H1 (cell line): ENCODE measurements around the gene ZBTB45. TPM values are rescaled to one million over a fixed set of nuclear protein-coding genes. Genes with fewer than 3 reads are reported as not detected.

Experiments used
- CTCF ChIA-PET: fragments of 300-600 bp; sonication (Branson Sonifier 250); formaldehyde crosslinking; loops from one replicate; lab custom pipeline; 2021; ENCODE audit not compliant: partially characterized antibody; lab: Charles Lee
- POLR2A ChIA-PET: fragments of 300-600 bp; sonication (Branson Sonifier 250); formaldehyde crosslinking; loops from one replicate; lab custom pipeline; 2021; ENCODE audit warnings: inconsistent platforms; ENCODE audit not compliant: partially characterized antibody; lab: Charles Lee
- DNase-seq, 2 experiments: peaks; one replicate each; pipeline versions ENCODE4 v3.0.0 to v3.0.0-alpha.2; 2010 to 2022; ENCODE audit warnings: low spot score in 2 of 2, low read depth in 1 of 2, mixed read lengths in 1 of 2
- FAIRE-seq: peaks from 2 replicates; lab custom pipeline; 2011; peaks lifted over from hg19 to GRCh38; lab: Jason Lieb, UNC
- H2AFZ ChIP-seq: 2 replicates; pipeline ENCODE4 v1.8.1; 2012; ENCODE audit warnings: low read length, inconsistent platforms
- H2AK5ac ChIP-seq: 2 replicates; pipeline ENCODE4 v1.6.1; 2013; ENCODE audit warnings: low read depth, low read length
- H2BK120ac ChIP-seq: replicated peaks from 2 replicates; pipeline ENCODE3; 2013; ENCODE audit warnings: low read depth, low read length, inconsistent platforms
- H2BK12ac ChIP-seq: 2 replicates; pipeline ENCODE4 v1.6.1; 2013; ENCODE audit warnings: low read depth, low read length
- H2BK15ac ChIP-seq: 2 replicates; pipeline ENCODE4 v1.6.1; 2013; ENCODE audit warnings: low read length
- H2BK20ac ChIP-seq: 2 replicates; pipeline ENCODE4 v1.6.1; 2013; ENCODE audit warnings: low read length
- H2BK5ac ChIP-seq: 2 replicates; pipeline ENCODE4 v1.6.1; 2013; ENCODE audit warnings: low read depth, low read length
- H3K14ac ChIP-seq: 2 replicates; pipeline ENCODE4 v1.6.1; 2013; ENCODE audit warnings: inconsistent platforms; ENCODE audit not compliant: insufficient read length
- H3K18ac ChIP-seq: 2 replicates; pipeline ENCODE4 v1.6.1; 2013; ENCODE audit warnings: low read length; ENCODE audit errors: extremely low read depth
- H3K23ac ChIP-seq: 2 replicates; pipeline ENCODE4 v1.6.1; 2013; ENCODE audit warnings: inconsistent platforms; ENCODE audit not compliant: insufficient read length
- H3K23me2 ChIP-seq: 2 replicates; pipeline ENCODE4 v1.6.1; 2013; ENCODE audit warnings: low read depth, low read length
- H3K27ac ChIP-seq: 2 replicates; pipeline ENCODE4 v1.6.1; 2011; ENCODE audit warnings: low read depth, low read length, inconsistent platforms
- H3K27me3 ChIP-seq, 4 experiments: replicated peaks in 1 of 4; 1 replicate in 1 of 4; 2 replicates in 3 of 4; pipeline versions ENCODE4 v1.6.1 to v1.8.1; 2011 to 2013; ENCODE audit warnings: low read length in 3 of 4, mild to moderate bottlenecking in 3 of 4, inconsistent platforms in 2 of 4, mixed read lengths in 2 of 4, moderate library complexity in 1 of 4; ENCODE audit not compliant: control insufficient read depth in 3 of 4, insufficient read depth in 3 of 4; ENCODE audit errors: extremely low read depth in 1 of 4
- H3K36me3 ChIP-seq, 4 experiments: 2 replicates each; pipeline versions ENCODE4 v1.6.1 to v1.8.1; 2011 to 2013; ENCODE audit warnings: mild to moderate bottlenecking in 4 of 4, low read length in 3 of 4, moderate library complexity in 2 of 4, control low read depth in 1 of 4, inconsistent platforms in 1 of 4; ENCODE audit not compliant: insufficient read depth in 4 of 4, control insufficient read depth in 2 of 4
- H3K4ac ChIP-seq: replicated peaks from 2 replicates; pipeline ENCODE3; 2013; ENCODE audit warnings: low read length, low read depth, mixed read lengths, inconsistent platforms; ENCODE audit not compliant: insufficient read length
- H3K4me1 ChIP-seq, 4 experiments: replicated peaks in 1 of 4; 1 replicate in 1 of 4; 2 replicates in 3 of 4; pipeline versions ENCODE4 v1.6.1 to v1.8.1; 2011 to 2013; ENCODE audit warnings: low read length in 3 of 4, inconsistent platforms in 2 of 4, mixed read lengths in 1 of 4; ENCODE audit not compliant: insufficient read depth in 4 of 4, control insufficient read depth in 3 of 4
- H3K4me2 ChIP-seq, 2 experiments: 2 replicates each; pipeline versions ENCODE4 v1.6.1 to v1.8.1; 2011 to 2013; ENCODE audit warnings: low read depth in 2 of 2, low read length in 2 of 2, control low read depth in 1 of 2, inconsistent platforms in 1 of 2, mild to moderate bottlenecking in 1 of 2; ENCODE audit not compliant: insufficient read depth in 1 of 2
- H3K4me3 ChIP-seq, 4 experiments: fragments of 200-600, 300-600 bp in 1 of 4; sonication (generic), shearing (Covaris generic), sonication (Bioruptor Twin) in 1 of 4; 2 replicates each; pipeline versions ENCODE4 v1.5.1 to v1.8.1; 2011 to 2016; ENCODE audit warnings: low read length in 4 of 4, low read depth in 3 of 4, control low read depth in 2 of 4, inconsistent platforms in 2 of 4, mild to moderate bottlenecking in 2 of 4, mixed read lengths in 1 of 4, moderate library complexity in 1 of 4; ENCODE audit not compliant: insufficient read depth in 2 of 4; ENCODE audit errors: extremely low read depth in 1 of 4
- H3K56ac ChIP-seq: replicated peaks from 2 replicates; pipeline ENCODE3; 2013; ENCODE audit warnings: low read depth, mild to moderate bottlenecking, mixed read lengths, low read length, inconsistent platforms; ENCODE audit not compliant: insufficient read length
- H3K79me1 ChIP-seq: 2 replicates; pipeline ENCODE4 v1.6.1; 2013; ENCODE audit warnings: low read depth, low read length, control low read depth
- H3K79me2 ChIP-seq, 2 experiments: 2 replicates each; pipeline versions ENCODE4 v1.6.1 to v1.8.1; 2012 to 2013; ENCODE audit warnings: low read length in 2 of 2, mild to moderate bottlenecking in 2 of 2, inconsistent platforms in 1 of 2; ENCODE audit not compliant: insufficient read depth in 2 of 2, control insufficient read depth in 1 of 2
- H3K9ac ChIP-seq, 4 experiments: replicated peaks in 1 of 4; 1 replicate in 1 of 4; 2 replicates in 3 of 4; pipeline versions ENCODE4 v1.6.1 to v1.8.1; 2011 to 2013; ENCODE audit warnings: low read depth in 3 of 4, low read length in 3 of 4, control low read depth in 2 of 4, mild to moderate bottlenecking in 2 of 4, moderate library complexity in 2 of 4, inconsistent platforms in 1 of 4; ENCODE audit errors: extremely low read depth in 1 of 4
- H3K9me3 ChIP-seq, 2 experiments: 2 replicates each; pipeline versions ENCODE4 v1.6.1 to v1.8.1; 2012 to 2013; ENCODE audit warnings: mild to moderate bottlenecking in 2 of 2, moderate library complexity in 2 of 2, control low read depth in 1 of 2, inconsistent platforms in 1 of 2, low read depth in 1 of 2, low read length in 1 of 2, mixed read lengths in 1 of 2; ENCODE audit not compliant: insufficient read depth in 2 of 2
- H4K20me1 ChIP-seq, 2 experiments: replicated peaks in 1 of 2; 2 replicates each; pipeline versions ENCODE3 to v1.8.1; 2011 to 2013; ENCODE audit warnings: inconsistent platforms in 2 of 2, low read length in 2 of 2, mild to moderate bottlenecking in 1 of 2; ENCODE audit not compliant: insufficient read depth in 2 of 2, control insufficient read depth in 1 of 2
- H4K5ac ChIP-seq: 2 replicates; pipeline ENCODE4 v1.6.1; 2013; ENCODE audit warnings: low read length, low read depth, mixed read lengths, inconsistent platforms; ENCODE audit not compliant: insufficient read length
- H4K8ac ChIP-seq: 2 replicates; pipeline ENCODE4 v1.8.0; 2013; ENCODE audit warnings: mild to moderate bottlenecking, moderate library complexity, low read length, inconsistent platforms; ENCODE audit not compliant: insufficient read depth; ENCODE audit errors: extremely low read depth
- H4K91ac ChIP-seq: replicated peaks from 2 replicates; pipeline ENCODE3; 2013; ENCODE audit warnings: low read length, mixed read lengths, inconsistent platforms; ENCODE audit not compliant: insufficient read length
- ASH2L ChIP-seq: fragments of 200-600, 300-600 bp; sonication (generic); IDR thresholded peaks from one replicate; pipeline ENCODE4 v1.7.1; 2017; ENCODE audit warnings: low read length
- EP300 ChIP-seq, 2 experiments: IDR thresholded peaks; 1 replicate in 1 of 2; 2 replicates in 1 of 2; pipeline ENCODE4 v1.6.1; 2011 to 2012; ENCODE audit warnings: low read depth in 2 of 2, low read length in 2 of 2, mild to moderate bottlenecking in 2 of 2, borderline replicate concordance in 1 of 2, inconsistent platforms in 1 of 2, moderate library complexity in 1 of 2
- HDAC2 ChIP-seq, 2 experiments: fragments of 300-600 bp in 1 of 2; sonication (generic) in 1 of 2; IDR thresholded peaks; 2 replicates each; pipeline ENCODE4 v1.6.1; 2011 to 2012; ENCODE audit warnings: low read depth in 2 of 2, low read length in 2 of 2, mild to moderate bottlenecking in 2 of 2, moderate library complexity in 2 of 2, borderline replicate concordance in 1 of 2, inconsistent platforms in 1 of 2
- KDM1A ChIP-seq: fragments of 200-600, 300-600 bp; sonication (generic); IDR thresholded peaks from 2 replicates; pipeline ENCODE4 v1.7.1; 2016; ENCODE audit warnings: mild to moderate bottlenecking, low read length, borderline replicate concordance
- KDM5A ChIP-seq: fragments of 200-600 bp; IDR thresholded peaks from 2 replicates; pipeline ENCODE4 v1.7.1; 2012; ENCODE audit warnings: mild to moderate bottlenecking, low read length, inconsistent platforms, mixed read lengths
- PHF8 ChIP-seq: fragments of 200-600 bp; sonication (generic); conservative IDR thresholded peaks from 2 replicates; pipeline ENCODE4 v1.7.1; 2012; ENCODE audit warnings: low read depth, mild to moderate bottlenecking, inconsistent platforms, low read length, moderate library complexity
- RBBP5 ChIP-seq: IDR thresholded peaks from 2 replicates; pipeline ENCODE4 v1.7.1; 2012; ENCODE audit warnings: low read depth, mild to moderate bottlenecking, inconsistent platforms, low read length, moderate library complexity, borderline replicate concordance
- ZNF274 ChIP-seq: IDR thresholded peaks from 2 replicates; pipeline ENCODE4 v1.7.0; 2012; ENCODE audit warnings: low read length, borderline replicate concordance; ENCODE audit errors: extremely low read depth
- WGBS, 2 experiments: shearing (Covaris generic) in 1 of 2; methylation state at CpG; one replicate each; pipeline versions ENCODE4 v1.1.6 to v1.1.7; 2013 to 2015; ENCODE audit warnings: low lambda C conversion rate in 2 of 2, mixed read lengths in 2 of 2, inconsistent platforms in 1 of 2, low coverage in 1 of 2, missing lambda C conversion rate in 1 of 2; ENCODE audit not compliant: insufficient replicate concordance in 2 of 2, insufficient coverage in 1 of 2, insufficient read length in 1 of 2; ENCODE audit errors: extremely low coverage in 1 of 2, missing lambda C conversion rate in 1 of 2; 5-methylcytosine and 5-hydroxymethylcytosine counted together
- polyA plus RNA-seq, 7 experiments: library from polyadenylated mRNA; depleted of rRNA in 3 of 7; stranded (reverse) in 5 of 7; unstranded in 2 of 7; fragments of >200 nt in 5 of 7; fragments of 200-250 nt in 2 of 7; gene quantifications; 1 replicate in 5 of 7; 2 replicates in 1 of 7; 4 replicates in 1 of 7; pipeline versions ENCODE4 v1.2.1 to v1.2.3, GENCODE V29; 2011 to 2013; ENCODE audit warnings: missing spikeins in 2 of 7, mixed read lengths in 2 of 7
- total RNA-seq: library from RNA; stranded (reverse); fragmentation: NEBNext Ultra II Directional; extraction: Animal tissue kit (Norgen Biotek cat#: 25700); gene quantifications from 2 replicates; pipeline ENCODE4 v1.2.1, GENCODE V29; 2021
- TF ChIP-seq, protein P1 (sequence below): IDR thresholded peaks from 2 replicates; pipeline ENCODE4 v1.6.1; 2012; ENCODE audit warnings: inconsistent platforms
- TF ChIP-seq, protein P2 (sequence below): IDR thresholded peaks from 2 replicates; pipeline ENCODE4 v1.6.1; 2011; ENCODE audit warnings: low read depth, mild to moderate bottlenecking, low read length; ENCODE audit not compliant: insufficient read depth

Gene ZBTB45
- total and polyA plus RNA-seq, 2 of the 8 experiments (the other 6 are each of a cell fraction or from before 2014, with no cell fraction given), result 16.9 to 17.2 TPM

- Histone ChIP-seq H3K18ac (0 out of 2 replicates have a peak overlapping the region, but pooled peaks have one; percentile 88), H3K4me1 (no peaks in the 10 kb centered on the region), H3K79me2 (no peaks in the 10 kb centered on the region), H3K4me2 (peak overlapping the region; percentile 54 to 83), H3K4me3 (peak overlapping the region; percentile 43 to 86 (median 58); a peak in 7 of 8 replicates), H2BK5ac (no peak overlapping the region), H2BK12ac (no peak overlapping the region; the same call in 1 of the 2 replicates), H2BK120ac (no peak overlapping the region), H2AK5ac (no peak overlapping the region), H3K27ac (no peak overlapping the region), H3K9ac (no peak overlapping the region), H4K8ac (no peak overlapping the region), H3K14ac (no peak overlapping the region), H3K23me2 (peaks cover 8% of the 10 kb centered on the region; the same call in 1 of the 2 replicates), H3K27me3 (no peaks in the 10 kb centered on the region), H2BK15ac (0 out of 2 replicates have a peak overlapping the region, but pooled peaks have one; percentile 49), H3K56ac (no peak overlapping the region), H3K23ac (no peak overlapping the region), H2BK20ac (no peak overlapping the region), H3K79me1 (peaks cover 6% of the 10 kb centered on the region; the same call in 1 of the 2 replicates), H3K9me3 (no peaks in the 10 kb centered on the region), H2AFZ (peak overlapping the region; percentile 97), H3K36me3 (no peaks in the 10 kb centered on the region), H3K4ac (no peak overlapping the region), H4K5ac (no peak overlapping the region), H4K91ac (no peak overlapping the region), H4K20me1 (peaks cover 0 to 8% of the 10 kb centered on the region in 2 experiments)
- 44% methylated on average over 18 of the region's 20 CpGs; no CpG with 5 or more reads in 1 of the 2 experiments for WGBS, 2 experiments
- POLR2A ChIA-PET, result interaction anchor here (0.7 to 3.3 kb wide), 5 partner anchors 9 to 517 kb away, joined by 3 to 10 read pairs (median 3); partner anchors contain the start of gene ZNF446
- DNase-seq (no peak), FAIRE-seq (no peak)
- CTCF ChIA-PET, result interaction anchor here (0.8 to 1.2 kb wide), 3 partner anchors 13 to 104 kb away, joined by 3 read pairs; partner anchors contain the start of gene ZNF497
- TF ChIP-seq RBBP5, result no peak
- TF ChIP-seq ASH2L, result no peak
- no peak for TF ChIP-seq EP300 (IDR thresholded peaks at IDR 0.05; ENCODE audit: borderline replicate concordance in 1 of 2, low read depth in 2 of 2, low read length in 2 of 2)
- TF ChIP-seq, protein P1, sequence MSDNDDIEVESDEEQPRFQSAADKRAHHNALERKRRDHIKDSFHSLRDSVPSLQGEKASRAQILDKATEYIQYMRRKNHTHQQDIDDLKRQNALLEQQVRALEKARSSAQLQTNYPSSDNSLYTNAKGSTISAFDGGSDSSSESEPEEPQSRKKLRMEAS, result no peak
- no peak for TF ChIP-seq PHF8
- TF ChIP-seq ZNF274, result no peak
- peak; percentile 71; the same call in 1 of the 2 replicates for TF ChIP-seq KDM1A
- TF ChIP-seq, protein P2, sequence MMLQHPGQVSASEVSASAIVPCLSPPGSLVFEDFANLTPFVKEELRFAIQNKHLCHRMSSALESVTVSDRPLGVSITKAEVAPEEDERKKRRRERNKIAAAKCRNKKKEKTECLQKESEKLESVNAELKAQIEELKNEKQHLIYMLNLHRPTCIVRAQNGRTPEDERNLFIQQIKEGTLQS, result no peak
- no peak for TF ChIP-seq KDM5A
- TF ChIP-seq HDAC2 (IDR thresholded peaks at IDR 0.05; ENCODE audit: borderline replicate concordance in 1 of 2, low read depth in 2 of 2, low read length in 2 of 2), result no peak
These were observed 53.4 kb downstream of the ZBTB45 start for GRCh38 chr19:58466089-58466759.
